ENCODE measurements around the gene CACNA1B.
"Not testable (repeated sequence)": the region's sequence is repeated elsewhere in the genome, so short reads cannot be mapped to it uniquely, and the experiment has no call there.

CACNA1B gene

GRCh38 chr9:137881591-137882505 is 4.3 kb downstream of the CACNA1B start:
- no peak for TF ChIP-seq Cebpa-rat (IDR thresholded peaks at IDR 0.05)
- Histone ChIP-seq H3K9me3 (replicated peaks in 1 of 11) (peaks cover 9 to 19% (median 12%) of the 10 kb centered on the region in 11 experiments; a peak in 18 of 22 replicates), H4K20me1 (peaks cover 0 to 31% (median 0%) of the 10 kb centered on the region in 11 experiments; a peak in 5 of 22 replicates), H3K4me3 (no peak overlapping the region), H3K27ac (no peak overlapping the region), H3K27me3 (no peaks in the 10 kb centered on the region), H3K36me3 (no peaks in the 10 kb centered on the region), H3K9ac (no peak overlapping the region), H3K4me2 (no peak overlapping the region), H3K4me1 (peaks cover 0 to 10% (median 8%) of the 10 kb centered on the region in 10 experiments; a peak in 9 of 20 replicates)

DNA sequence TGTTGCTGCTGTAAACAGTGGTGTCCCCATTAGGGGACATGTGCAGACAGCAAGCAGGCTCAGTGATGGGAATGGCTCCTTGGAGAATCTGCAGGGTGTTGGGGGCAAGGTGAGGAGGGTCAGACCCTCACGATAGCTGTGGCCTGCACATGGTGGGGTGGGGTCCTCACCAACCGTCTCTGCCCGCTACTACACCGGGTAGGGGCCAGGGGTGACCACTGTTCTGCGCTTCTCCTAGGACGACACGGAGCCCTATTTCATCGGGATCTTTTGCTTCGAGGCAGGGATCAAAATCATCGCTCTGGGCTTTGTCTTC is 4.9 kb downstream of the CACNA1B start:
- TF ChIP-seq Cebpa-rat (IDR thresholded peaks at IDR 0.05), result no peak
- Histone ChIP-seq H3K27me3 (no peaks in the 10 kb centered on the region), H3K4me1 (peaks cover 0 to 10% (median 8%) of the 10 kb centered on the region in 10 experiments; a peak in 9 of 20 replicates), H4K20me1 (peaks cover 0 to 31% (median 0%) of the 10 kb centered on the region in 11 experiments; a peak in 5 of 22 replicates), H3K4me3 (no peak overlapping the region), H3K9ac (no peak overlapping the region), H3K27ac (no peak overlapping the region), H3K36me3 (no peaks in the 10 kb centered on the region), H3K4me2 (no peak overlapping the region), H3K9me3 (replicated peaks in 1 of 11) (peaks cover 5 to 13% (median 7%) of the 10 kb centered on the region in 11 experiments; a peak in 17 of 22 replicates)

DNA sequence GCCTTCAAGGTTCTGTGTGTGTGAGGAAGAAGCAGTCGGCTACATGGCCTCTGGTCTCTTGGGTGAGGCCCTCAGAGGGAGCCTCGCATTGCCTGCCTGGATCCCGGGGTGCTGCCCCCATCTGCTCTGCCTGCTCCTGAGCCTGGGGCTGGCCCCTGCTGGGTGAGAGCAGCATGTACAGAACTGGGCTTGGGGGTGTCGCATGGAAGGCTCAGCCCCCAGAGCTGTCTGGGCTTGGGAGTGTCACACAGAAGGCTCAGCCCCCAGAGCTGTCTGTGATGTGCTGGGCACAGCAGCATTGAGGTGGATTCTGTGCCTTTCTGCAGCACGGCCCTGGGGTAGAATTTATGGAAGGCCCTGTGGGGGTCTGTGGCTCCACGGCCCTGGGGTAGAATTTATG is 6.4 kb downstream of the CACNA1B start:
- Histone ChIP-seq H4K20me1 (peaks cover 0 to 31% (median 0%) of the 10 kb centered on the region in 11 experiments; a peak in 5 of 22 replicates), H3K4me1 (peaks cover 0 to 10% (median 8%) of the 10 kb centered on the region in 10 experiments; a peak in 9 of 20 replicates)
- H3K9me3 ChIP-seq (replicated peaks in 1 of 11); H3K4me2 ChIP-seq; H3K9ac ChIP-seq; H3K4me3 ChIP-seq; H3K27ac ChIP-seq; H3K27me3 ChIP-seq; H3K36me3 ChIP-seq: not testable (repeated sequence)

DNA sequence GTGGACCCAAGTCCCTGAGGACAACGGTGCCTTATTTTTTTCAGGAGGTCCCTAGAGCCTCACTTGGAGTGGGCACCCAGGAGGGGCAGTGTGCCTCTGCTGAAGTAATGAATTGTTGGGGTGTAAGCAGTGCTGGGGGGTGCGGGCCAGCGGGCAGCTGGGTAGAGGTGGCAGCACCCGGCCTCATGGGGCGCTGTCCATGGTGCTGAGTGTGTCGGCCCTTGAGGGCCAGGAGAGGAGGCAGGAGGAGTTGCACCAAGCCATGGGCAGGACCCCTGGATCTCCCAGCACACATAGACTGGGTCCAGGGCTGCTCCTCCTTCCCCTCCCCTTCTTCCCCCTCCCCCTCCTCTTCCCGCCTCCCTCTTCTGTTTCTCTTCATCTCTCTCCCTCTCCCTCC is 7.0 kb downstream of the CACNA1B start:
- not testable (repeated sequence) for H3K4me2 ChIP-seq; H3K27ac ChIP-seq; H3K4me3 ChIP-seq; H3K36me3 ChIP-seq; H3K9me3 ChIP-seq (replicated peaks in 1 of 11); H3K27me3 ChIP-seq; H3K9ac ChIP-seq
- peaks cover 0 to 10% (median 8%) of the 10 kb centered on the region in 10 experiments; a peak in 9 of 20 replicates for H3K4me1 ChIP-seq
- H4K20me1 ChIP-seq, result peaks cover 0 to 31% (median 0%) of the 10 kb centered on the region in 11 experiments; a peak in 5 of 22 replicates

- peaks cover 0 to 10% (median 8%) of the 10 kb centered on the region in 10 experiments; a peak in 9 of 20 replicates for H3K4me1 ChIP-seq
- H3K27me3 ChIP-seq; H3K9ac ChIP-seq; H3K9me3 ChIP-seq (replicated peaks in 1 of 11); H3K4me3 ChIP-seq; H3K27ac ChIP-seq; H3K4me2 ChIP-seq; H3K36me3 ChIP-seq: not testable (repeated sequence)
- peaks cover 0 to 27% (median 0%) of the 10 kb centered on the region in 11 experiments; a peak in 5 of 22 replicates for H4K20me1 ChIP-seq
Measured at GRCh38 chr9:137885121-137885520, 7.5 kb downstream of the CACNA1B start.

DNA sequence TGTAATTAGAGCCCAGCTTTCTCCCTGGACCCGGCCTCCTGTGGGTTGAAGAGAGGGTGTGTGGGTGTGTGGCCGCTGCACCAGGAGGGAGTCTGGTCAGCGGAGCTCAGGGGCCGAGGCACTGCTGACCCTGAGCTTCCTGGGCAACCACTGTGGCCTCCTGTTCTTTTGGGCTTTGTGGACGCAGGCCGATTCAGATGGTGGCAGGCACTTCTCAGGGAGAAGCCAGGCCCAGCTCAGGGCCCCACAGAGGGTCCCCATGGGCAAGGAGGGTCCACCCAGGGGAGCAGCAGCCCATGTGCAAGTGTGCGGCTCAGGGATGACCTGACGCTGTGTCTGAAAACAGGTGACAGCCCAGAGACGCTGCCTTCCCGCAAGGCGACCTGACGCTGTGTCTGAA is 11.0 kb downstream of the CACNA1B start:
- not testable (repeated sequence) for H3K36me3 ChIP-seq, H3K4me1 ChIP-seq

GRCh38 chr9:137889966-137890365 is 12.4 kb downstream of the CACNA1B start:
- H3K36me3 ChIP-seq; H3K9me3 ChIP-seq (replicated peaks in 1 of 11); H3K4me2 ChIP-seq; H3K9ac ChIP-seq; H3K27me3 ChIP-seq; H3K4me3 ChIP-seq; H3K27ac ChIP-seq; H3K4me1 ChIP-seq: not testable (repeated sequence)
- peaks cover 0 to 12% (median 0%) of the 10 kb centered on the region in 11 experiments; a peak in 2 of 22 replicates for H4K20me1 ChIP-seq

More for the DNA sequence above, 11.0 kb downstream of the CACNA1B start:
- H3K27me3 ChIP-seq; H3K27ac ChIP-seq; H3K4me2 ChIP-seq; H3K9me3 ChIP-seq (replicated peaks in 1 of 11); H3K4me3 ChIP-seq; H3K9ac ChIP-seq: not testable (repeated sequence)
- H4K20me1 ChIP-seq, result peaks cover 0 to 12% (median 0%) of the 10 kb centered on the region in 11 experiments; a peak in 2 of 22 replicates

- not testable (repeated sequence) for H3K27ac ChIP-seq; H3K4me3 ChIP-seq; H3K9ac ChIP-seq; H3K36me3 ChIP-seq; H3K4me1 ChIP-seq; H3K9me3 ChIP-seq (replicated peaks in 1 of 11); H3K4me2 ChIP-seq; H3K27me3 ChIP-seq
- peaks cover 0 to 12% (median 0%) of the 10 kb centered on the region in 11 experiments; a peak in 2 of 22 replicates for H4K20me1 ChIP-seq
Measured at GRCh38 chr9:137890768-137891587, 13.4 kb downstream of the CACNA1B start.

DNA sequence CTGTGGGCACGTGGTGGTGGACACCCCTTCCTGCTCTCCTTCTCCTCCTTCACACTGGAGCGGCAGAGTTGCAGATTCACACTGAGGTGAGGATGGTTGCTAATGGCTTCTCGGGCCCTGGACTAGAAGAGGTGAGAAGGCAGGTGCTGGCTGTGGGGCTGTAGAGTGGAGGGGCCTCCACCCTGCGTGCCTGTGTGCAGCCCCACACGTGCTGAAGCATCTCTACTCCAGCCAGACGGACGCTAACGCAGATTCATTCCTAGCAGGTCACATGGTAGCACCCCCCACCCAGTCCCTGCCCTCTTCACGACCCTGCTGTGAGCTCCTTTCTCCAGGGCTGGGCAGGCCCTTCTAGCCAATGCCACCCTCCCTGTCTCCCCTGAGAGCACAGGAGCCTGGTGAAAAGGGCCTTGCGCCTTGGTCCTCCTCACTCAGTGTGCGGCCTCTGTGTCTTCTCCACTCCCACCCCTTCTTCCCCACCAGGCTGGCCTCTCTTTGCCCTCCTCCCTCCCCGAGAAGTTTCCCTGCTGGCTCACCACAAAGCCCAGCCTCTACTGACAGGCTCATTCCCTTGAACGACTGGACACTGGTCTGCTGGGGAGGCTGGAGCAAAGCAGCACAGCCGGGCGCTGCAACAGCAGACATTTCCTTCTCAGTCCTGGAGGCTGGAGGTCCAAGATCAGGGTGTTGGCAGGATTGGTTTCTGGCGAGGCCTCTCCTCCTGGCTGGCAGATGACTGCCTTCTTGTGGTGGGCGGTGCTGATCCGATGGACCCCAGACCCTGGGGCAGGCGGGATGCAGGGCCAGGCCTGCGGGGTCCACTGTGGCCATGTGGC is 14.2 kb downstream of the CACNA1B start:
- H3K27ac ChIP-seq, result no peak overlapping the region
- no peaks in the 10 kb centered on the region for H3K36me3 ChIP-seq
- H3K4me3 ChIP-seq, result no peak overlapping the region
- H4K20me1 ChIP-seq, result peaks cover 0 to 12% (median 0%) of the 10 kb centered on the region in 11 experiments; a peak in 2 of 22 replicates
- H3K4me2 ChIP-seq, result no peak overlapping the region
- no peaks in the 10 kb centered on the region for H3K9me3 ChIP-seq (replicated peaks in 1 of 11)
- H3K9ac ChIP-seq, result no peak overlapping the region
- TF ChIP-seq Cebpa-rat (IDR thresholded peaks at IDR 0.05), result no peak
- H3K27me3 ChIP-seq, result no peaks in the 10 kb centered on the region
- H3K4me1 ChIP-seq, result no peaks in the 10 kb centered on the region

Measured in BLaER1 treated with 17β-estradiol and CSF1 and Interleukin-3, amounts not matched to agents 10 nM and 100 nM (cell line).